ENCODE data around the gene TMUB1.

DNA sequence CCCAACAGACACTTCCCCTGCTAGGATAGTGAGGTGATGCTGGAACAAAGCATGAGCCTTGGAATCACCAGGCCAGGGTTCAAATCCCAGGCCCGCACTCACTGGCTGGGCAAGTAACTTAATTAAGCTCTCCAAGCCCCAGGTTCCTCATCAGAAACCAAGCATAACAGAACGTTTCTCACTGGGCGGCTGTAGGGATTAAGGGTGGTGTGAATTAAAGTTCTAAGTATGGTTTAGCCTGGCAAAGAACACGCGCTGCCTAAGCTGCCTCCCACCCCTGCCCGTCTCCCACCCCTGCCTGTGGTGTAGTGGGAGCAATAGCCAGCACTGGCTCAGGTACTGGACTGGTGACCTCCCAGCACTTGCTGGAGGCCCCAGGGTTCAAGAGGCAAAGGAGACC is 18.3 kb downstream of the TMUB1 start:
- TF ChIP-seq CTCF (IDR thresholded peaks at IDR 0.05) (no peak), ZFX (IDR thresholded peaks at IDR 0.05; ENCODE audit: borderline replicate concordance) (no peak)

Data from 22Rv1 (cell line).